H9 (cell line): ENCODE results near the gene MCF2L2. TPM values are rescaled to one million over a fixed set of nuclear protein-coding genes. Genes with fewer than 3 reads are reported as not detected.

ENCODE experiments used
- DNase-seq: peaks from one replicate; pipeline ENCODE4 v3.0.0-alpha.2; 2017
- H2AFZ ChIP-seq: one replicate; pipeline ENCODE4 v1.6.1; 2013; ENCODE audit warnings: mild to moderate bottlenecking, low read length, control low read depth, moderate library complexity
- H2AK5ac ChIP-seq: 2 replicates; pipeline ENCODE4 v1.6.1; 2013; ENCODE audit warnings: low read length, control low read depth, mixed read lengths; ENCODE audit not compliant: insufficient read length
- H2BK120ac ChIP-seq: one replicate; pipeline ENCODE4 v1.6.1; 2013; ENCODE audit warnings: low read depth, mild to moderate bottlenecking, low read length, control low read depth, inconsistent platforms; ENCODE audit not compliant: poor library complexity, severe bottlenecking
- H2BK12ac ChIP-seq: 2 replicates; pipeline ENCODE4 v1.6.1; 2013; ENCODE audit warnings: low read length, control low read depth, mixed read lengths, low read depth; ENCODE audit not compliant: insufficient read length
- H2BK15ac ChIP-seq: 2 replicates; pipeline ENCODE4 v1.6.1; 2013; ENCODE audit warnings: low read depth, low read length, control low read depth
- H2BK20ac ChIP-seq: one replicate; pipeline ENCODE4 v1.6.1; 2013; ENCODE audit warnings: low read depth, mild to moderate bottlenecking, low read length, control low read depth, inconsistent platforms; ENCODE audit not compliant: poor library complexity, severe bottlenecking
- H2BK5ac ChIP-seq: 2 replicates; pipeline ENCODE4 v1.6.1; 2013; ENCODE audit warnings: low read length, control low read depth, mixed read lengths; ENCODE audit not compliant: insufficient read length
- H3K14ac ChIP-seq: 2 replicates; pipeline ENCODE4 v1.6.1; 2013; ENCODE audit warnings: low read length, control low read depth; ENCODE audit not compliant: insufficient read depth
- H3K18ac ChIP-seq: 2 replicates; pipeline ENCODE4 v1.6.1; 2013; ENCODE audit warnings: low read depth, mild to moderate bottlenecking, mixed read lengths, low read length, control low read depth; ENCODE audit not compliant: insufficient read length
- H3K23ac ChIP-seq: 2 replicates; pipeline ENCODE4 v1.6.1; 2013; ENCODE audit warnings: low read length, control low read depth, mixed read lengths, low read depth; ENCODE audit not compliant: insufficient read length
- H3K23me2 ChIP-seq: 2 replicates; pipeline ENCODE4 v1.6.1; 2013; ENCODE audit warnings: low read depth, mild to moderate bottlenecking, mixed read lengths, low read length, control low read depth; ENCODE audit not compliant: insufficient read length, poor library complexity, severe bottlenecking
- H3K27ac ChIP-seq: 2 replicates; pipeline ENCODE4 v1.5.1; 2013; ENCODE audit warnings: low read length, control low read depth, mixed read lengths, low read depth; ENCODE audit not compliant: insufficient read length
- H3K27me3 ChIP-seq: 2 replicates; pipeline ENCODE4 v1.6.1; 2013; ENCODE audit warnings: low read length, control low read depth, inconsistent platforms; ENCODE audit not compliant: insufficient read depth
- H3K4ac ChIP-seq: 2 replicates; pipeline ENCODE4 v1.6.1; 2013; ENCODE audit warnings: low read depth, mild to moderate bottlenecking, control low read depth, inconsistent platforms, low read length, moderate library complexity
- H3K4me1 ChIP-seq: 2 replicates; pipeline ENCODE4 v1.6.1; 2013; ENCODE audit warnings: low read length, control low read depth, inconsistent platforms; ENCODE audit not compliant: insufficient read depth
- H3K4me2 ChIP-seq: 2 replicates; pipeline ENCODE4 v1.6.1; 2013; ENCODE audit warnings: low read length, control low read depth, mixed read lengths; ENCODE audit not compliant: insufficient read length, insufficient read depth
- H3K56ac ChIP-seq: 2 replicates; pipeline ENCODE4 v1.6.1; 2013; ENCODE audit warnings: low read depth, mild to moderate bottlenecking, mixed read lengths, low read length, control low read depth; ENCODE audit not compliant: insufficient read length
- H3K79me1 ChIP-seq: 2 replicates; pipeline ENCODE4 v1.6.1; 2013; ENCODE audit warnings: low read depth, mild to moderate bottlenecking, moderate library complexity, low read length, control low read depth, inconsistent platforms; ENCODE audit not compliant: insufficient read depth, poor library complexity, severe bottlenecking
- H3K79me2 ChIP-seq: 2 replicates; pipeline ENCODE4 v1.6.1; 2013; ENCODE audit warnings: low read length, control low read depth, inconsistent platforms; ENCODE audit not compliant: insufficient read depth
- H3K9ac ChIP-seq: 2 replicates; pipeline ENCODE4 v1.6.1; 2013; ENCODE audit warnings: low read length, control low read depth, mixed read lengths; ENCODE audit not compliant: insufficient read length; ENCODE audit errors: extremely low read depth
- H3K9me3 ChIP-seq: one replicate; pipeline ENCODE4 v1.6.1; 2013; ENCODE audit warnings: low read depth, low read length, inconsistent platforms; ENCODE audit not compliant: control insufficient read depth
- H3T11ph ChIP-seq: one replicate; pipeline ENCODE4 v1.6.1; 2013; ENCODE audit warnings: mild to moderate bottlenecking, low read length, control low read depth, inconsistent platforms
- H4K20me1 ChIP-seq: one replicate; pipeline ENCODE4 v1.6.1; 2013; ENCODE audit not compliant: control insufficient read depth, insufficient read length, insufficient read depth
- H4K5ac ChIP-seq: 2 replicates; pipeline ENCODE4 v1.6.1; 2013; ENCODE audit warnings: low read depth, mild to moderate bottlenecking, mixed read lengths, low read length, control low read depth; ENCODE audit not compliant: insufficient read length
- H4K8ac ChIP-seq: replicated peaks from 2 replicates; pipeline ENCODE4 v1.6.1; 2013; ENCODE audit warnings: low read length, control low read depth, mixed read lengths, low read depth; ENCODE audit not compliant: insufficient read length
- H4K91ac ChIP-seq: 2 replicates; pipeline ENCODE4 v1.6.1; 2013; ENCODE audit warnings: low read depth, mild to moderate bottlenecking, moderate library complexity, mixed read lengths, low read length, control low read depth; ENCODE audit not compliant: insufficient read length
- H3K27ac Mint-ChIP-seq, 3 experiments: 2 replicates in 2 of 3; 3 replicates in 1 of 3; pipeline ENCODE4 v1.8.0; 2020 to 2021; ENCODE audit warnings: mixed read lengths in 3 of 3, mild to moderate bottlenecking in 1 of 3, moderate library complexity in 1 of 3
- H3K27me3 Mint-ChIP-seq: 2 replicates; pipeline ENCODE4 v1.8.0; 2021; ENCODE audit warnings: low read depth, mild to moderate bottlenecking, moderate library complexity, mixed read lengths
- H3K36me3 Mint-ChIP-seq, 3 experiments: 2 replicates in 2 of 3; 3 replicates in 1 of 3; pipeline ENCODE4 v1.8.0; 2020 to 2021; ENCODE audit warnings: low read depth in 3 of 3, mixed read lengths in 3 of 3; ENCODE audit not compliant: insufficient read depth in 1 of 3
- H3K4me1 Mint-ChIP-seq, 2 experiments: 2 replicates each; pipeline ENCODE4 v1.8.0; 2020; ENCODE audit warnings: mixed read lengths in 2 of 2
- H3K4me3 Mint-ChIP-seq, 2 experiments: 2 replicates in 1 of 2; 3 replicates in 1 of 2; pipeline ENCODE4 v1.8.0; 2020 to 2021; ENCODE audit warnings: mild to moderate bottlenecking in 2 of 2, mixed read lengths in 2 of 2, moderate library complexity in 1 of 2
- H3K9me3 Mint-ChIP-seq, 2 experiments: 2 replicates in 1 of 2; 3 replicates in 1 of 2; pipeline ENCODE4 v1.8.0; 2020; ENCODE audit warnings: mild to moderate bottlenecking in 2 of 2, mixed read lengths in 2 of 2, moderate library complexity in 1 of 2
- CTCF ChIP-seq: fragments of 200-600 bp; sonication (generic); conservative IDR thresholded peaks from 3 replicates; pipeline ENCODE4 v1.8.0; 2021; ENCODE audit warnings: antibody characterized with exemption, mild to moderate bottlenecking
- WGBS: extraction: QIAGEN DNeasy Blood & Tissue Kit; methylation state at CpG from one replicate; pipeline ENCODE4 v1.1.7; 2013; ENCODE audit warnings: missing lambda C conversion rate, low lambda C conversion rate, mixed read lengths; ENCODE audit not compliant: insufficient read length; ENCODE audit errors: extremely low coverage; 5-methylcytosine and 5-hydroxymethylcytosine counted together
- total RNA-seq: library from RNA; stranded (reverse); gene quantifications from 2 replicates; pipeline ENCODE4 v1.2.1, GENCODE V29; 2021

Gene MCF2L2
- total RNA-seq, 1 experiment from 2014 or later: 6.4 TPM

- Histone ChIP-seq H2BK120ac (no peak overlapping the region), H3K9ac (no peak overlapping the region), H4K5ac (no peak overlapping the region), H2AK5ac (no peak overlapping the region), H4K8ac (no peak overlapping the region), H3K79me1 (no peaks in the 10 kb centered on the region), H3K79me2 (no peaks in the 10 kb centered on the region), H3T11ph (no peak overlapping the region), H3K23me2 (no peaks in the 10 kb centered on the region), H3K27me3 (no peaks in the 10 kb centered on the region), H3K18ac (no peak overlapping the region), H4K20me1 (no peaks in the 10 kb centered on the region), H3K56ac (no peak overlapping the region), H2BK15ac (no peak overlapping the region), H4K91ac (no peak overlapping the region), H3K14ac (no peak overlapping the region), H3K4ac (no peak overlapping the region), H2AFZ (no peak overlapping the region), H2BK5ac (no peak overlapping the region), H2BK20ac (no peak overlapping the region), H3K4me1 (no peaks in the 10 kb centered on the region), H3K23ac (no peak overlapping the region), H2BK12ac (no peak overlapping the region), H3K9me3 (no peaks in the 10 kb centered on the region), H3K4me2 (no peak overlapping the region), H3K27ac (no peak overlapping the region)
- no peak overlapping the region for H3K27ac Mint-ChIP-seq
- H3K27me3 Mint-ChIP-seq: no peaks in the 10 kb centered on the region
- no peaks in the 10 kb centered on the region for H3K9me3 Mint-ChIP-seq
- H3K4me3 Mint-ChIP-seq: no peak overlapping the region
- H3K36me3 Mint-ChIP-seq: no peaks in the 10 kb centered on the region
- WGBS: no CpG with 5 or more reads among the region's 2 CpGs
- no peak for DNase-seq
- peaks cover 0 to 6% of the 10 kb centered on the region in 2 experiments; a peak in 2 of 4 replicates for H3K4me1 Mint-ChIP-seq
- TF ChIP-seq CTCF: no peak
Observed at GRCh38 chr3:183473969-183474368, 45.5 kb upstream of the MCF2L2 start.
